GM12892 (cell line): ENCODE measurements around the gene CCL7.

Experiments
- POLR2A ChIP-seq: IDR thresholded peaks from 2 replicates; pipeline ENCODE4 v1.6.1; 2011; ENCODE audit warnings: low read depth, low read length, control low read depth
- POLR2AphosphoS5 ChIP-seq: IDR thresholded peaks from 2 replicates; pipeline ENCODE4 v1.6.1; 2011; ENCODE audit warnings: low read depth, low read length, control low read depth

GRCh38 chr17:34226744-34227034 lies 43.3 kb upstream of the CCL7 start:
- TF ChIP-seq POLR2A: no peak
- no peak for TF ChIP-seq POLR2AphosphoS5
